WTC11 (cell line): ENCODE results near the gene TMEM100. TPM values are rescaled to one million over a fixed set of nuclear protein-coding genes. Genes with fewer than 3 reads are reported as not detected.
A peak's percentile ranks its signal among the peaks of the same experiment; 100 is the strongest.

Source experiments
- ATAC-seq: fragments of 200-7000 bp; cut with Tn5 transposase; 2 replicates; pipeline ENCODE4 v1.10.0; 2021; ENCODE audit warnings: mild to moderate bottlenecking, moderate library complexity
- CTCF ChIA-PET: fragments of 300-600 bp; sonication (Branson Sonifier 250); formaldehyde crosslinking; loops from one replicate; lab custom pipeline; 2021; ENCODE audit warnings: antibody characterized with exemption; lab: Charles Lee
- POLR2A ChIA-PET: fragments of 350-600 bp; sonication (Branson Sonifier 250); formaldehyde crosslinking; loops from one replicate; lab custom pipeline; 2021; ENCODE audit warnings: antibody characterized with exemption; lab: Charles Lee
- DNase-seq: peaks from one replicate; pipeline ENCODE4 v3.0.0; 2021; ENCODE audit warnings: low spot score
- H3K27ac Mint-ChIP-seq: 2 replicates; pipeline ENCODE4 v1.8.0; 2021; ENCODE audit warnings: mixed read lengths
- H3K27me3 Mint-ChIP-seq: 2 replicates; pipeline ENCODE4 v1.8.0; 2021; ENCODE audit warnings: low read depth, mild to moderate bottlenecking, moderate library complexity, mixed read lengths
- H3K36me3 Mint-ChIP-seq: 2 replicates; pipeline ENCODE4 v1.8.0; 2021; ENCODE audit warnings: mixed read lengths
- H3K4me1 Mint-ChIP-seq: 2 replicates; pipeline ENCODE4 v1.8.0; 2022; ENCODE audit warnings: mixed read lengths
- H3K4me3 Mint-ChIP-seq: 2 replicates; pipeline ENCODE4 v1.8.0; 2021; ENCODE audit warnings: mild to moderate bottlenecking, moderate library complexity, mixed read lengths
- H3K9me3 Mint-ChIP-seq: 2 replicates; pipeline ENCODE4 v1.8.0; 2021; ENCODE audit warnings: mixed read lengths
- ATF1 ChIP-seq: sonication (generic); formaldehyde crosslinking; IDR thresholded peaks from 2 replicates; pipeline ENCODE4 v1.8.1; 2023; ENCODE audit warnings: mild to moderate bottlenecking, moderate library complexity, missing genetic modification reagents
- ATF2 ChIP-seq: sonication (generic); formaldehyde crosslinking; IDR thresholded peaks from 2 replicates; pipeline ENCODE4 v1.8.1; 2022; ENCODE audit warnings: low read depth, missing genetic modification reagents, borderline replicate concordance
- CDX4 ChIP-seq: fragments of 250-450 bp; sonication (Bioruptor Pico); IDR thresholded peaks from 2 replicates; pipeline ENCODE4 v1.9.0; 2021; ENCODE audit warnings: moderate library complexity, mild to moderate bottlenecking, inconsistent platforms, borderline replicate concordance
- CTCF ChIP-seq: fragments of 200-600 bp; IDR thresholded peaks from 2 replicates; pipeline ENCODE4 v1.8.0; 2022; ENCODE audit warnings: antibody characterized with exemption
- ELF4 ChIP-seq: sonication (generic); formaldehyde crosslinking; IDR thresholded peaks from 2 replicates; pipeline ENCODE4 v1.8.1; 2022; ENCODE audit warnings: low read depth, mild to moderate bottlenecking, moderate library complexity, missing genetic modification reagents
- EMX1 ChIP-seq: fragments of 250-450 bp; sonication (Bioruptor Pico); IDR thresholded peaks from 2 replicates; pipeline ENCODE4 v1.8.0; 2021; ENCODE audit warnings: mild to moderate bottlenecking
- ESRRA ChIP-seq: sonication (generic); formaldehyde crosslinking; IDR thresholded peaks from 2 replicates; pipeline ENCODE4 v1.8.1; 2022; ENCODE audit warnings: mild to moderate bottlenecking, missing genetic modification reagents, borderline replicate concordance
- GRHL2 ChIP-seq: fragments of 250-450 bp; sonication (Bioruptor Pico); IDR thresholded peaks from 2 replicates; pipeline ENCODE4 v1.8.0; 2022; ENCODE audit warnings: mild to moderate bottlenecking, moderate library complexity; ENCODE audit not compliant: insufficient replicate concordance, severe bottlenecking
- GTF2I ChIP-seq: fragments of 250-450 bp; sonication (Bioruptor Pico); conservative IDR thresholded peaks from 2 replicates; pipeline ENCODE4 v1.4.0; 2021; ENCODE audit warnings: mild to moderate bottlenecking
- JUN ChIP-seq: sonication (generic); formaldehyde crosslinking; IDR thresholded peaks from 2 replicates; pipeline ENCODE4 v1.8.0; 2023; ENCODE audit warnings: mild to moderate bottlenecking, missing genetic modification reagents
- MXD4 ChIP-seq: fragments of 250-450 bp; sonication (Bioruptor Pico); IDR thresholded peaks from 2 replicates; pipeline ENCODE4 v1.8.0; 2021; ENCODE audit warnings: mild to moderate bottlenecking, moderate library complexity, borderline replicate concordance
- MYBL2 ChIP-seq: sonication (generic); formaldehyde crosslinking; IDR thresholded peaks from 2 replicates; pipeline ENCODE4 v1.8.1; 2023; ENCODE audit warnings: mild to moderate bottlenecking, moderate library complexity, missing genetic modification reagents
- NFATC4 ChIP-seq: fragments of 250-450 bp; sonication (Bioruptor Pico); IDR thresholded peaks from 2 replicates; pipeline ENCODE4 v1.9.0; 2021; ENCODE audit warnings: mild to moderate bottlenecking
- OVOL2 ChIP-seq: fragments of 250-450 bp; sonication (Bioruptor Pico); IDR thresholded peaks from 2 replicates; pipeline ENCODE4 v1.9.0; 2021; ENCODE audit warnings: mild to moderate bottlenecking, borderline replicate concordance
- SMAD3 ChIP-seq: sonication (generic); formaldehyde crosslinking; IDR thresholded peaks from 2 replicates; pipeline ENCODE4 v1.8.0; 2022; ENCODE audit warnings: missing genetic modification reagents, mild to moderate bottlenecking, borderline replicate concordance
- SMAD4 ChIP-seq: sonication (generic); formaldehyde crosslinking; IDR thresholded peaks from 2 replicates; pipeline ENCODE4 v1.8.0; 2022; ENCODE audit warnings: mild to moderate bottlenecking, missing genetic modification reagents
- USF1 ChIP-seq: sonication (generic); formaldehyde crosslinking; IDR thresholded peaks from 2 replicates; pipeline ENCODE4 v1.8.0; 2022; ENCODE audit warnings: mild to moderate bottlenecking, missing genetic modification reagents
- ZNF317 ChIP-seq: sonication (generic); formaldehyde crosslinking; IDR thresholded peaks from 2 replicates; pipeline ENCODE4 v1.8.1; 2023; ENCODE audit warnings: low read depth, mild to moderate bottlenecking, moderate library complexity, missing genetic modification reagents, borderline replicate concordance
- ZNF423 ChIP-seq: fragments of 250-450 bp; sonication (Bioruptor Pico); IDR thresholded peaks from 2 replicates; pipeline ENCODE4 v2.1.2; 2022; ENCODE audit warnings: mild to moderate bottlenecking, moderate library complexity
- ZNF671 ChIP-seq: fragments of 250-450 bp; sonication (Bioruptor Pico); IDR thresholded peaks from 2 replicates; pipeline ENCODE4 v1.8.0; 2021; ENCODE audit warnings: mild to moderate bottlenecking
- total RNA-seq: library from RNA; stranded (reverse); gene quantifications from 3 replicates; pipeline ENCODE4 v1.2.3, GENCODE V29; 2021

The TMEM100 gene
- total RNA-seq, 1 experiment from 2014 or later, result 1.1 TPM

- CTCF ChIA-PET, result interaction anchor here (0.5 to 1.4 kb wide), 6 partner anchors 12 to 207 kb away, joined by 3 to 4 read pairs (median 3); no protein-coding TSS in a partner anchor
- no peak for ATAC-seq
- H3K36me3 Mint-ChIP-seq, result no peaks in the 10 kb centered on the region
- TF ChIP-seq GTF2I (CRISPR knock-in tag) (no peak), CDX4 (no peak), MXD4 (CRISPR knock-in tag) (no peak), ELF4 (CRISPR knock-in tag) (no peak), ESRRA (CRISPR knock-in tag) (no peak), ZNF671 (CRISPR knock-in tag) (no peak), MYBL2 (CRISPR knock-in tag) (no peak), SMAD4 (CRISPR knock-in tag) (no peak), USF1 (CRISPR knock-in tag) (no peak), ATF1 (no peak), JUN (no peak), GRHL2 (no peak), EMX1 (CRISPR knock-in tag) (no peak), ZNF317 (CRISPR knock-in tag) (no peak), ATF2 (CRISPR knock-in tag) (no peak), ZNF423 (CRISPR knock-in tag) (no peak), NFATC4 (CRISPR knock-in tag) (no peak)
- TF ChIP-seq, all 79 proteins: peak for 0
- H3K9me3 Mint-ChIP-seq, result no peaks in the 10 kb centered on the region
- no peak for DNase-seq
- peaks cover 40% of the 10 kb centered on the region for H3K4me1 Mint-ChIP-seq
- POLR2A ChIA-PET, result no interaction called here
- no peaks in the 10 kb centered on the region for H3K27me3 Mint-ChIP-seq
- no peak overlapping the region for H3K4me3 Mint-ChIP-seq
- H3K27ac Mint-ChIP-seq, result no peak overlapping the region
These were observed 1.5 kb downstream of the TMEM100 start for GRCh38 chr17:55720919-55721836.

- CTCF ChIA-PET, result interaction anchor here (0.6 to 3.1 kb wide), 25 partner anchors 8 to 607 kb away, joined by 3 to 21 read pairs (median 4); partner anchors contain the start of gene PCTP
- TF ChIP-seq CTCF (peak; percentile 54; the same call in 1 of the 2 replicates), SMAD3 (no peak), OVOL2 (CRISPR knock-in tag) (no peak)
- no peaks in the 10 kb centered on the region for H3K27me3 Mint-ChIP-seq
These were observed 4.5 kb downstream of the TMEM100 start for GRCh38 chr17:55717898-55718735.

More at GRCh38 chr17:55717898-55718735, 4.5 kb downstream of the TMEM100 start:
- Mint-ChIP-seq H3K9me3 (no peaks in the 10 kb centered on the region), H3K36me3 (no peaks in the 10 kb centered on the region), H3K4me3 (no peak overlapping the region), H3K4me1 (peaks cover 22% of the 10 kb centered on the region), H3K27ac (no peak overlapping the region)
- ATAC-seq, result peak; percentile 69
- POLR2A ChIA-PET, result no interaction called here
- DNase-seq, result peak; percentile 82
